Smooth muscle cell (in vitro differentiated cells): ENCODE results near the gene CST6. TPM values are rescaled to one million over a fixed set of nuclear protein-coding genes. Genes with fewer than 3 reads are reported as not detected.

ENCODE experiments used
- DNase-seq: peaks from one replicate; lab custom pipeline; 2025; ENCODE audit not compliant: unreplicated experiment; lab: John Stamatoyannopoulos, UW
- H2AFZ ChIP-seq: fragments of 200-600 bp; sonication (generic); 2 replicates; pipeline ENCODE4 v1.6.0; 2016; ENCODE audit warnings: antibody characterized with exemption, low read depth, mild to moderate bottlenecking
- H3F3A ChIP-seq: fragments of 200-600 bp; sonication (generic); 2 replicates; pipeline ENCODE4 v1.6.0; 2017; ENCODE audit warnings: antibody characterized with exemption, low read depth
- H3K27ac ChIP-seq: fragments of 200-600 bp; sonication (generic); 2 replicates; pipeline ENCODE4 v1.5.1; 2016; ENCODE audit warnings: low read depth, mild to moderate bottlenecking
- H3K27me3 ChIP-seq: fragments of 200-600 bp; sonication (generic); 2 replicates; pipeline ENCODE4 v1.6.1; 2016; ENCODE audit warnings: low read depth, mild to moderate bottlenecking
- H3K36me3 ChIP-seq: fragments of 200-600 bp; sonication (generic); 2 replicates; pipeline ENCODE4 v1.5.1; 2016; ENCODE audit warnings: low read depth
- H3K4me1 ChIP-seq: fragments of 200-600 bp; sonication (generic); 2 replicates; pipeline ENCODE4 v1.5.1; 2016; ENCODE audit warnings: low read depth
- H3K4me2 ChIP-seq: fragments of 200-600 bp; sonication (generic); 2 replicates; pipeline ENCODE4 v1.6.0; 2016; ENCODE audit warnings: mild to moderate bottlenecking
- H3K4me3 ChIP-seq: fragments of 200-600 bp; sonication (generic); 2 replicates; pipeline ENCODE4 v1.5.1; 2016; ENCODE audit warnings: mild to moderate bottlenecking
- H3K79me2 ChIP-seq: fragments of 200-600 bp; sonication (generic); 2 replicates; pipeline ENCODE4 v1.6.0; 2016; ENCODE audit warnings: low read depth, mild to moderate bottlenecking
- H3K9ac ChIP-seq: fragments of 200-600 bp; sonication (generic); 2 replicates; pipeline ENCODE4 v1.6.0; 2016; ENCODE audit warnings: low read depth
- H3K9me3 ChIP-seq: fragments of 200-600 bp; sonication (generic); replicated peaks from 2 replicates; pipeline ENCODE4 v1.5.1; 2016; ENCODE audit warnings: low read depth
- H4K20me1 ChIP-seq: fragments of 200-600 bp; sonication (generic); 2 replicates; pipeline ENCODE4 v1.6.0; 2016; ENCODE audit warnings: low read depth
- WGBS: methylation state at CpG from one replicate; pipeline ENCODE4 v1.1.7; 2016; ENCODE audit warnings: low lambda C conversion rate; 5-methylcytosine and 5-hydroxymethylcytosine counted together
- polyA plus RNA-seq: library from polyadenylated mRNA; unstranded; fragments of >200 nt; fragmentation: Nextera tagmentation; extraction: Ambion mirVana; gene quantifications from 2 replicates; pipeline ENCODE4 v1.2.1, GENCODE V29; 2016
- total RNA-seq: library from RNA; depleted of rRNA; stranded (reverse); fragments of >200 nt; gene quantifications from 2 replicates; pipeline ENCODE4 v1.2.3, GENCODE V29; 2014
- TF ChIP-seq, protein P1 (sequence below): fragments of 200-600 bp; sonication (generic); IDR thresholded peaks from 2 replicates; pipeline ENCODE4 v1.5.1; 2017; ENCODE audit warnings: borderline replicate concordance, mild to moderate bottlenecking, antibody characterized with exemption; ENCODE audit not compliant: insufficient read depth, poor library complexity, severe bottlenecking

CST6 gene
- total and polyA plus RNA-seq, 2 experiments from 2014 or later, result 37.6 to 97.0 TPM

DNA sequence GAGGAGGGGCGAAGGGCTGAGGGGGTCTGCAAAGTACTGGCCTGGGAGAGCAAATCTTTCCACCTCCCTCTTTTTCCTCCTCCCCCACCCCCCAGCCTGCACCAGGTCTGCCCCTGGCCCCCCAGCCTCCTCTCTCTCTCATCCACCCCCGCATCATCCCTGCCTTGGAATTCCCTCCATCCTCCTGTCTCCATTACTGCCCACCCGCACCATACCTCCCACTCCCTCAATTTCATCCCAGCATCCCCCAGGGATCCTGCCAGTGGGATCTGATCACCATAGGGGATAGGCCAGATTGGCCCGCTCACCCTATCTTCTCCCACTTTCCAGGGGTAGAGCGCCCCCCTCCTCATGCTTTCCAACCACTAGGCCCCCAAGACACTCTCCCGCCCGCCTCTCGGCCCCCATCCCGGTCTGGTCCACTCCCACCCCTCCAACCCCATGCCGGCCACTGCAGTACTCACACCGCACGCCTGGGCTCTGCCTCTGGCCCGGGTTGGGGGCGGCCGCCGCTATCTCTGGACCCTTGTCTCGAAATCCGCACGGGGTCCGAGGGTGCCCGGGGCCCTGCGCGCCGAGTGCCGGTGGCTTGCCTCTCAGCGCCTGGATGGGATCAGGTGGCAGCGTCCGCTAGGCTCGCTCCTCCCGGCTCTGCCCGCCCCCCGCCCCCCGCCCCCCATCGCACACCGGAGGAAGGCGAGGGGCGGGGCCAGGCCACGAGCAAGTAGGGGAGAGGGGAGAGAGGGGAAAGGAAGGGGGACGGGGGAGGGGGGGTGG, 36.9 kb downstream of the CST6 start, which contains the start of gene GAL3ST3:
TSS of gene GAL3ST3 (minus strand) at position 615 of the 777 bp plus-strand sequence. CDS start 3,746 bp downstream, outside the sequence.
- Histone ChIP-seq H3K79me2 (peaks cover 16% of the 10 kb centered on the region), H2AFZ (no peak within 1 kb of the TSS), H4K20me1 (no peaks in the 10 kb centered on the region), H3K4me2 (peak within 1 kb of the TSS; percentile 83), H3K9me3 (no peaks in the 10 kb centered on the region), H3K36me3 (no peaks in the 10 kb centered on the region), H3K4me1 (peaks cover 19% of the 10 kb centered on the region), H3K27ac (no peak within 1 kb of the TSS), H3F3A (peaks cover 11% of the 10 kb centered on the region), H3K4me3 (peak within 1 kb of the TSS; percentile 34), H3K9ac (no peak within 1 kb of the TSS), H3K27me3 (peaks cover 3% of the 10 kb centered on the region)
- TF ChIP-seq, protein P1, sequence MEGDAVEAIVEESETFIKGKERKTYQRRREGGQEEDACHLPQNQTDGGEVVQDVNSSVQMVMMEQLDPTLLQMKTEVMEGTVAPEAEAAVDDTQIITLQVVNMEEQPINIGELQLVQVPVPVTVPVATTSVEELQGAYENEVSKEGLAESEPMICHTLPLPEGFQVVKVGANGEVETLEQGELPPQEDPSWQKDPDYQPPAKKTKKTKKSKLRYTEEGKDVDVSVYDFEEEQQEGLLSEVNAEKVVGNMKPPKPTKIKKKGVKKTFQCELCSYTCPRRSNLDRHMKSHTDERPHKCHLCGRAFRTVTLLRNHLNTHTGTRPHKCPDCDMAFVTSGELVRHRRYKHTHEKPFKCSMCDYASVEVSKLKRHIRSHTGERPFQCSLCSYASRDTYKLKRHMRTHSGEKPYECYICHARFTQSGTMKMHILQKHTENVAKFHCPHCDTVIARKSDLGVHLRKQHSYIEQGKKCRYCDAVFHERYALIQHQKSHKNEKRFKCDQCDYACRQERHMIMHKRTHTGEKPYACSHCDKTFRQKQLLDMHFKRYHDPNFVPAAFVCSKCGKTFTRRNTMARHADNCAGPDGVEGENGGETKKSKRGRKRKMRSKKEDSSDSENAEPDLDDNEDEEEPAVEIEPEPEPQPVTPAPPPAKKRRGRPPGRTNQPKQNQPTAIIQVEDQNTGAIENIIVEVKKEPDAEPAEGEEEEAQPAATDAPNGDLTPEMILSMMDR, result no peak
- 7% methylated on average over 21 of the region's 39 CpGs for whole genome bisulfite sequencing
- DNase-seq, result no peak

DNA sequence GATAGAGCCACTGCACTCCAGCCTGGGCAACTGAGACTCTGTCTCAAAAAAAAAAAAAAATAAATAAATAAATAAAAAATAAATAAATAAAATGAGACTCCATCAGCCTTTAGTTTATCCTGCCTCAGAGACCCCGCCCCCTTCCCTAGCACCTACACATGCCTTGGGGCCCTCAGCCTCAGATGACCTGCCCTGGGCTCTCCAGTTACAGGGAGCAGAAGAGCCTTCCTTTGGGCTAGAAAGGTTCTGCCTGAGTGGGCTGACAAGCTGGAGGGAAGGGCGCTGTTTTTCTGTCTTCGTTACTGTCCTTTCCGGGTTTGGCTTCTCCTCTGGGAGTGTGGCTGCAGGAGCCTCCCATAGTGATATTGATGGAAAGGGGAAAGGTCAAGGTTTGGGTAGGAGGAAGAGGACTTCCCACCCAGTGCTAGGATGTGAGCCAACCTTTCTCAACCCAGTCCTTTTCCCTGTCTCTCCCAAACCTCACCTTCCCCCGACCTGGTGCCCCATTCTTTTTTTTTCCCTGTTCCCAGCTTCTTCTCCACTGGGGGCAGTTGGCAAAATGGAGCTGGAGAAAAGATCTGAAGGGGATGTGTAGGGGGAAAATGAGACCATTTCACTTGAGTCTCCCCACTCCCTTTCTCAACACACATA, 38.9 kb downstream of the CST6 start:
- H2AFZ ChIP-seq, result no peak overlapping the region

DNA sequence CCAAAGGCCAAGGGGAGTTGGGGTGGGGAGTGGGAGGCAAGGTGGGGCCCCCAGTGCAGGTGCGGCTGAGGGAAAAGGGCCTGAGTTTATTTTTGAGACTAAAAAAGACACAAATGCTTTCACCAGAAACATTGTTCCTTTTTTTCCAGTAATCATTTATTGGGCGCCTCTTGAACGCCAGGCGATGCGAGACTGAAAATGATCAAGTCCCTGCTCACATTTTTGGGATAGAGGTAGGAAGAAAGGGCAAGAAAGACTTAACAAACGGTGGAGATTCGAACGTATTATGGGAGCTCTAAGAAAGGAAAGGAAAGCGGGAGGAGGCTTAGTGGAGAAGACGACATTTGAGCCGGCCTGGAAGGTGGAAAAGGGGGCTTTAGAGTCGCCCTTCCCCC, 39.6 kb downstream of the CST6 start:
- peak overlapping the region; percentile 97 for H3K4me3 ChIP-seq
- peak overlapping the region; percentile 87 for H3K4me2 ChIP-seq
- H3K9me3 ChIP-seq, result no peaks in the 10 kb centered on the region
- 27% methylated on average over 11 of the region's 12 CpGs for WGBS
- no peak for DNase-seq
- TF ChIP-seq, protein P1, result no peak
- peaks cover 42% of the 10 kb centered on the region for H3K79me2 ChIP-seq
- H3K27ac ChIP-seq, result peak overlapping the region; percentile 87
- H3K36me3 ChIP-seq, result peaks cover 1% of the 10 kb centered on the region
- peaks cover 20% of the 10 kb centered on the region for H3K4me1 ChIP-seq
- H3F3A ChIP-seq, result peaks cover 11% of the 10 kb centered on the region
- peak overlapping the region; percentile 97 for H3K9ac ChIP-seq
- H2AFZ ChIP-seq, result peak overlapping the region; percentile 60
- H3K27me3 ChIP-seq, result peaks cover 3% of the 10 kb centered on the region
- no peaks in the 10 kb centered on the region for H4K20me1 ChIP-seq

More for the DNA sequence above, 38.9 kb downstream of the CST6 start:
- Histone ChIP-seq H3K4me1 (peaks cover 20% of the 10 kb centered on the region), H3K4me3 (no peak overlapping the region), H3K27ac (peak overlapping the region; percentile 87), H3K36me3 (no peaks in the 10 kb centered on the region), H3K9me3 (no peaks in the 10 kb centered on the region), H3K4me2 (peak overlapping the region; percentile 87), H3K27me3 (peaks cover 3% of the 10 kb centered on the region), H3K9ac (no peak overlapping the region), H4K20me1 (no peaks in the 10 kb centered on the region), H3K79me2 (peaks cover 36% of the 10 kb centered on the region), H3F3A (peaks cover 11% of the 10 kb centered on the region)
- WGBS, result 91% methylated on average over 5 of the region's 5 CpGs
- DNase-seq, result no peak
- TF ChIP-seq, protein P1, result no peak
